NCI-H2107 treated with DMSO at 0.1 percent for 48 hours (cell line): ENCODE data around the gene HGF.

Source experiments
- DNase-seq: peaks from one replicate; lab custom pipeline; 2025; ENCODE audit not compliant: unreplicated experiment; lab: John Stamatoyannopoulos, UW

HGF gene

DNA sequence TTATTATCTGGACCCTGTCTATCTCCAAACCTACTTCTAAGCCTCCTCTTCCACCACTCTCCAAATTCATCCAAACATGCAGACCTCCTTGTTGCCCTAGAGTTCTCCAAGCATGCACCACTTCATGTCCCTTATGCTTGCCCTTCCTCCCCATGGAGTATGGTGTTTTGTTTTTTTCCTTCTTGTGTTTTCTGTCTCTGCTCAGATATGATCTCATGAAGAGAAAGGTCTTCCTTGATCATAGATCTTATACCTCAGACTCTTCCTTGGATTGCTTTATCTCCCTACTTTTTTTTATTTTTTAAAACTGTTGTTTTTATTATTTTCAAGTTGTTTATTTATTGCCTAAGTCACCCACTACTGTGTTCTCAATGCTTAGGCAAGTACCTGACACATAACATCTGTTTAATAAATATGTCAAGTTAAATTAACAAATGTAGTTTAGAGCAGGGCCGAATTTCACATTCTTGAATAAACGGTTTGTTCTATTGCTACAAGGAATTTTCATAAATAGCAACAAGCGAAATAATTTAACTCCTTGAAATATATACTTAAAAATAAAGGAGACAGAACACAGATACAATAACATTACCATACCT, 84.5 kb downstream of the HGF start:
- DNase-seq = no peak

DNA sequence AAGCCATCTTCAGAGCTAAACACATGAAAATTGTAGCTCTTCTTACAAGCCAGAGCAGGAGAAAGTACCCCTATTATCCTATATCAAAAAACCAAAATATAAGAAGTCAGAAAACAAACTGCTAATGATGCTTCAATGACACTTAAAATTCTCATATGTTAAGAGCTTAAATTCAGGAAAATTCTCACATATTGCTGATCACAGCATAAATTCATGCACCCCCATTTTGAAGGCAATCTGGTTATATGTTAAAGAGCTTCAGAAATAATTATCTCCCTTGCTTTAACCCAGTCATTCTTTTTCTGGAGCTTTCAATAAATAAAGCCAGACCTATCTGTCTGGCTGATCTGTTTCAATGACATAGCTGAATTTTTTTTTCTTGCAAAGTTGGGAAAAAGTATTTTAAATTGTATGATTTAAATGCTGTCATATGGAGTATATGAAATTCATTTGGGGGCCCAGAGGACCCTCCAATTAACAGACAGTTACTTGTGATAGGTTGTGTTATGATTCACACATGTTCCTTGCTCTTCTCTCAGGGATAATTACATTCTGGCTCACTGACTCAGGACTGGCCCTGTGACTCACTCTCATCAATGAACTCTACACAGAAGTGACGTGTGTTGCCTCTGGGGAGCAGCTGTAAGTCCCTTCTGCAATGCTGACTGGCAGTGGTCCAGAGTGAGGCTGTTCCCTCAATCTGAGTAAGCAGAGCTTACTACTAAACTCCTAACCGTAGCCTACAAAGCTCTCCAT, 85.2 kb downstream of the HGF start:
- peak; percentile 95 for DNase-seq

DNA sequence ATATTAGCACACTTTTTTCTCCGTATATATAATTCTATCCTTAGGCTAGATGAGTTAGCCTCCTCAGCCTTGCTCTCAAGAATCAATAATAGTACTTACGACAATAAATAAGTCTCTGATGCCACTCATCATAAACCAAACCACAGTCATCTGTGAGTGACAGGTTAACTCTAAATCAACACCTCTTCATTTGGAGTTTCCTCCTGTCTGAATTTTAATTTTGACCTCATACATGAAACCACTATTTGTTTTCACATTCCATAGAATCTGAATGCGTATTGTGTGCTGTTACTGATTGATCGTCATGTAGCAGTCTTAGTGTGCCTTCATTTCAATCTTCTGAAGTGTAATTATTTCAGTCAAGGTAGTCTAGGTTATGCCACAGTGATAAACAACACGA, 85.8 kb downstream of the HGF start:
- DNase-seq = no peak

DNA sequence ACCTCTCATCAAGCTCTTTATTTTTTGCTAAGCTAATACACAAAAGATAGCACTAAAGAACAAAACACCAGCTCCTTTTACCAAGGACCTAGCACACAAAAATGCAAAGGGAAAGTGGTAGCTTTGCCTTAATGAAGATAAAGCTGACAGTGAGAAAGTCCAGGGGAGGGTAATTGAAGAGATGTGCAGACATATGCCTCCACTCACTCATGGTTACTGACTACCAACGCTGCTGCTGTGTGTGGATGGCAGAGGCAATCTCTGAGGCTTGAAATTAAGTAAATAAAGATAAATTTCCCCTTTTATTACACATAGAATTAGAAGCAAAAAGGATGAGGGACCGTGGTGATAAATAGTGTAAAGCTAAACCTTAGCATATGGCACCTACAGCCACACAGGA, 87.0 kb downstream of the HGF start:
- no peak for DNase-seq

DNA sequence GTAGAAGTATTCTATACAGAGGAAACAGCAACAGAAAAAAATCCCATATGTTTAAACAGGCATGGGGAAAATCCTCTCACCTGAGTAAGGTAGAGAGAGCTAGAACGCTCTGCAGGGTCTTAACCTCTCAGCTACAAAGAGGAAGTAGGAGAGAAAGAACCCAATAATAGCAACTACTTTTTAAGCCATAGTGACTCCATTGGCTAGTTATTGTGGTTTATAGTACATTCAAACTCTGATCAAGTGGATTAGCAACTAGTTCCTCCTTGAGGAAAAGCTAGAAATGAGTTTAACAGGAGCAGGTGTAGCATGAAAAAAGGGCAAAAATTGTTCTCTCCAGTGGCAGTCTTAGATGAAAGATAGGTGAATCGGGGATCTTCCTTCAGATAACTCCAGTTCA, 89.7 kb downstream of the HGF start:
- no peak for DNase-seq

DNA sequence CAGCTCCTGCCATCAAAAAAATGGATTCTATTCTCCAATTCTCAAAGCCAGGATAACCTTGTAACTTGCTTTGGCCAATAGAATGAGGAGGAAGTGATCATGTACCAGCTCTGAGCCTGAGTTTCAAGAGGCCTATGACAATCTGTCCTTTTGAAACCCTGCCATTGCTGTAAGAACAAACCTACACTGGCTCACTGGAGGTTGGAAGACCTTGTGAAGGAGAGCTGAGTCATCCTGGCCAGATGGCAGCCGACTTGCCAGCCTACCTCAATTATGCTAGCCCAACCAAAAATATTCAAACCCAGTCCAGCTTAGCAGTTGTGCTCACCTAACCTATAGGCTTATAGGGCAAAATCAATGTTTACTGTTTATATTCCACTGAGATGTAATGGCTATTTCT, 93.0 kb downstream of the HGF start:
- no peak for DNase-seq

DNA sequence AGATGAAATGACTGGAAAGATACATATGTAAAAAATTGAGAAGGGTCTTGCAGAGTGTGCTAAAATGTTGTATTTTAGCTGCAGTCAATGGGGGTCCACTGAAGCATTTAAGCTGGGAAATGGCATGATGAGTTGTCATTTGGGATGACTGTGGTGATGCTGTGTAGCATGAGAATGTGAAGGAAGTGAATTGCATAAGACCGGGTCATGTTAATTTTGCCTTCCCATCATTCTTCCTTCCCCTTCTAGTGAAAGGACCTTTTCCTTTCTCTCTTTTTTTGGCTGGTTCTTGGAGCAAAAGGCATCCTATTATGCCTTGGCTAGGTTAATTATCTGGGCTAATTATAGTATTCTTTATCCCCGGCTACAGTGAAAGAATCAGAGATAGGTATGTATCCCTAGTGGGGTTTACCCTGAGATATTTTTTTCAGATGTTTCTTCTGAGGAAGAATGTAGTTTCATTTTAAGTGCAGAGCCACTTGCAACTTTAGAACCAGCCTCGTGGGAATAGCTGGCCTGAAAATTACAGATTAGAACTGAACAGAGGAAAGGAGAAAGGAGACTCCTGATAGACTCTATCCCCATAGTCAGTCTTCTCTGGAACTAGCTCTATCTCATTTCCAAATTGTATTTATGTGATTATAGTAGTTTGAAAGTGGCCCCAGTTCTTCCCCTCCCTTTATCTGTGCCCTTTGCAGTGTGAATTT, 93.6 kb downstream of the HGF start:
- DNase-seq = no peak

DNA sequence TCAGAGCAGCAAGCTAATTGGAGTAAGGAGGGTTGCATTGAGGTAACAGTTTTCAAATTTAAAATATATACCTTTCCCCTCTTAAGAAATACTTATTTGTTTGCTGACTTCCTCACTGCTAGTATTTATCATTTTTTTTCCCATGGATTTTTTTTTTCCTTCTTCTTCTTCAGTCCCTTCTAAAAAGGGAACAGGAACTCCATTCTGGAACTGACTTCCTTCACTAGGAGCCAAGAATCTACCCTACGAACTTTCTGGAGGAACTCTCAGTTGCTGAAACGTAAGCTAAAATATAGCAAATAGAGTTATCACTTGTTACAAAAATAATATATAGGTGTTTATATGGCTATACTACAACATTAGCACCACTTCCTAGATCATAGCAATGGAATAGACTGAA, 95.4 kb downstream of the HGF start:
- no peak for DNase-seq

DNA sequence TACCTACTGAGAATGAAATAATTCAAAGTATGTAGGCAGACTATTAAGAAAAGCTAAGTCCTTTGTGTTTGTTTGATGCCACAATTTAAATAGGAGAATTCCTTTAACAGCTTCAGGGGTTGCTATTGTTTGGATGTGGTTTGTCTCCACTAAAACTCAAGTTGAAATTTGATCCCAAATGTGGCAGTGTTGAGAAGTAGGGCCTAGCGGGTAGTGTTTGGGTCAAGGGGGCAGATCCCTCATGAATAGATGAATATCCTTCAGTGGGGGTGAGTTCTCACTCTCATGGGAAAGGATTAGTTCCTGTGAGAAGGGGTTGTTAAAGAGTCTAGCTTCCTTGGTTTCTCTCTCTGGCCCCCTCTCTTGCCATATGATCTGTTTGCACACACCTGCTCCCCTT, 97.0 kb downstream of the HGF start:
- peak; percentile 16 for DNase-seq

DNA sequence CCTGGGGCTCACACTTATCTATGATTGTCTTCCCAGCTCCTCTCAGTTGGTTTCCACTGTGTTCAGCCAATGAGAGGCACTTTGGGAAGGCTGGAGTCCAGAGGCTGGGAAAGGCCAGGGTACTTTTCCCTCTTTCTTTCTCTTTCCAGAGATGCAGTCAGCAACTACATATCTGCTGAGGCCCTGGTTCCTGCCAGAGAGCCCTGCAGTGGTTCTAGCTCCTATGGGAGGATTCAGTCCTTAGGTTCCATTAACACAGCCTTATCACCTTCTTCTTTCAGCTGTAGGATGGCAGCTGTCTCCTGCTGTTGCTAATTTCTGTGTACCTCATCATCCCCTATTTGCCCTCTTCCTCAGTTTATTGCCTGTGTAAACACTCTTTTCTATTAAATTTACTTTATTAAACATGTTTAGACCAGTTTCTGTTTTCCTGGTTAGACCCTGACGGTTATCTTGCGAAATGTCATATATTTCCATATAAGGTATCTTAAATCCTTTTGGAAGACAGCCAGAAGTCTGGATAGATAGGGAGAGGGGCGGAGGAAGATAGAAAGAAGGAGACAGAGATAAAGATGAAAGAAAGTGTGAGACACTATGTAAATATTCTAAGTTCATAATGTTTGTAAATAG, 100.3 kb downstream of the HGF start:
- DNase-seq = no peak

DNA sequence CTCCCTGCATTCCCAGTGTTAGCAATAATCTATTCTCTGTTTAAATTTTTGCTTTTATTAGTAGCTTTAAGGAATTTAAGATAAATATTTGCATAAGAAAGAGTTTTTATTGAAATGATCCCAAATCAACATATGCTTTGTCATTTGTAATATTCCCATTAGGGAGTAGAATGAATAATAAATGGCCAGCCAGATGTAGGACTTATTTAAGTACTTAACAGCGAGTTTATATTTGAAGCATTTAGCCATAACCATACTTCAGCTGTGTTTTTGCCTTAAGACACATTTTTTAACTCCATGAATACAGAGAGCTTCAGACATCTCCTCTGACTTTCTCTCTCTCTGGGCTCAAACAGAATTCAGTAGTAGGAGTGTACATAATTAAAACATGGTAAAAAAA, 103.6 kb downstream of the HGF start:
- no peak for DNase-seq

DNA sequence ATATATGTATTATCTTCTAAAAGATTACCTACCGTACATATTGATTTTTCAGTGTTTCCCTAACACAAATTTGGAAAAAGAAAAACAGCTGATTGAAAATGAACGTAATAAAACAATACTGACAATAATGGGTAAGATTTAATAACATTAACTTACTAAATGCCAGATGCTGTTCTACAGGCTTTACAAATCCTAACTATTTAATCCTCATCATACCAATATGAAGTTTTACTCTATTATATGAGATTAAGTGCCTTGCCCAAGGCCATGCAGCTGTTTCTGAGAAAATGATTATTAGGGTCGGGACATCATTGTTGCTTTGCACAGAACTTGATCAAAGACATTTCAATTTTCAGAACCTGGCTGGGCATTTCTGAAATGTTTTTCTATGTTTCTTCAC, 104.6 kb downstream of the HGF start:
- DNase-seq = no peak

DNA sequence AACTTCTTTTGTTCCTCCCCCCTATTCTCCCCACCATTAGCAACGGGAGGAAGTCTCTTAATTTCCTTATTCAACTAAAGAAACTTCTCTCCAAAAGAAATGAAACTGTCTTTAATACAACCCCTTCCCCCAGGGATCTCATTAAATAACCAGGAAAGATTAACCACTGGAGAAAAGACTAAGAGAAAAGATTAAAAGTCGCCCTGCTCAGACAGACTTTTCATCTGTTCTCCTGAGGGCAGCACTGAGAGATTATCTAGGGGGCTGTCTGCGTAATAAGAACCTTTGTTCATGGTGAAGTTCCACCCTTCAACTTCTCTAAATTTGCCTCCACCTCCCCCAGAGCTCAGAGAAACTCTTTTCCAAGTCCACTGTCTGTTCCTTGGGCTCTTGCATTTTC, 105.5 kb downstream of the HGF start:
- DNase-seq = no peak

DNA sequence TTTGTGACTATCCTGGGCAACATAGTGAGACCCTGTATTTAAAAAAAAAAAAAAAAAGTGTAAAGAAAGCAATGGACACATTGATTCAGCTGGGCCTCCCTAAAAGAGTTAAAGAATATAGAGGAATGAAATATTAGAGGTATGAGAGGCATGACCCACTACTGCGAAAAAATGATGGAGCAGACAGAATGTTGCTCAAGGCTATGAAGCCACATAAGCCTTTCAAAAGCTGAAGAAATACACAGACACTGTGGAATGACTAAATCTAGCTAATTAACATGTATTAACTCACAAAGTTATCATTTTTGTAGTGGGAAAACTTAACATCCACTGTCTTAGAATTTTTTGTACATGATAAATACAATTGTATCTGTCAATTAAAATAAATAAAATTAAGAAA, 107.3 kb downstream of the HGF start:
- no peak for DNase-seq

DNA sequence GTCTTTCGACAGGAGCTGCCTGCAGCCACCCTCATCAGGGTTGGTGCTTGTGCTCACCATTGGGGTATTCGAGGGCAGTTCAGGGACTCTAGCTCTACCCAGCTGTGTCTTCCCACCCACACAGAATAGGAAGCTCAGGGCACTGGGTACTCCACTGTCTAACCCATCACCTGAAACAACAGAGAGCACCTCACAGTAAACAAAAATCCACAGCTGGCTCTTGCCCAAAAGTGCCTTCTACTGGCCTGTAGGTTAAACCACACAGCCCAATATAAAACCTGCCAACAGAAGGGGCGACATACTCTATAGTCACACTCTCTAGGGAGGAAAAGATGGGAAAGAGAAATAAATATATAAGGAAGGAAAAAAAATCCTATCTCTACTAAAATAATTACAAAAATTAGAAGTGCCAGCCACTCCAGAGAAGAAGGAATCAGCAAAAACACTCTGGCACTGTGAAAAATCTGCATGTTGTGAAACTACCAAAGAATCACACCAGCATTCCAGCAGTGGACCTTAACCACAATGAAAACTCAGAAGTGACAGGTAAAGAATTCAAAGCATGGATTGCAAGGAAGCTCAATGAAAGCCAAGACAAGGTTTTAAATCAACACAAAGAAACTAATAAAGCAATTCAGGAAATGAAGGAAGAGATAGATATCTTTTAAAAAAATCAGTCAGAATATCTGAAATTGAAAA, 110.0 kb downstream of the HGF start:
- no peak for DNase-seq

DNA sequence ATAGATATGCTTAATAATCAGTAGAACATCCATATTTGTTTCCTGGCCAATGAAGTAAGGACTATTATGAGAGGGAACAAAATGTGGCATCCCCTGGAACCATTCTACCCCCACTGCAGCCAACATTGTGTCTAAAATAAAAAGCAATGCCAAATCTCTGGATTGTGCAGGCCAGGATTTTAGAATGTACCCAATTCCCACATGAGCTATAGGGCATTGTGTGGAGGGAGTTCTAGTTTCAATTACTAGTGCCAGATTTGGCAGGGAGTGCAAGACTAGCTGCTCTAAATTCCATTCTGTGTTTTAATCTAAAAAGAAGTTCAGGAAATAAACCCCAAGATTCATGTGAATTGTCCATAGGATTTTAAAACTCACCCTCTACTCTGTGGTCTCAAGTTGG, 112.3 kb downstream of the HGF start:
- no peak for DNase-seq

DNA sequence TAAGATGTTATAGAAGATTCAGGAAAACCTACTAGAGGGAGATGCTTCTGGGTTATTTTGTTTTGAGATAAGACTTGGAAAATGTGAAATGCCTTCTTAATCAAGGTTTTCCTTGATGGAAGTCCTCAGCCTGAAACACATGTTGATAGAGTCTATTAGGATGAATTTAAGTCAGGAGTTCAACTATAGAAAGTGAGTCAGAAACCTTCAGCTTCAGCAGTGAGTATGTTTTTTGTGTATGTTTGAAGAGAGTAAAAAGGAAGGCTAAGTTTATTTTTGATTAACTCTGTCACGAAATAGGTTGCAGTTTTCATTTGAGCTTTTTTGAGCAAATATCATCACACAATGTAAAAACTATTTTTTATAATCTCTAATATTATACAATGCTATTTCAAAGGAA, 114.6 kb downstream of the HGF start:
- DNase-seq = no peak

DNA sequence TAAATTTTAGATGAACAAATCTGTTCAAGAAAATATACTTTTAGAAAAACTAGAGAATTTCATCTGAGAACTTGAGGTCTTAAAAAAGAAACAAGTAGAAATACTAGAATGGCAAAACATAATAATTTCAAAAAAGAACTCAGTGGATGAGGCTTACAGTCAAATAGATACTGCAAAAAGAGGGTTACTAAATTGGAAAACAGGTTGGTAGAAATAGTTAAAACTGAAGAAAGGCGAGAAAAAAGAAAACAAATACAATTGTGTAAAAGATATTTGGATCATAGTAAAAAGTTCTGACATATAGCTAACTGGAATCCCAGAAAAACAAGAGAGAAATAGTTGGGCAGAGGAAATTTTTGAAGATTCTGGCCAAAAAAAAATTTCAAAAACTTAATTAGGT, 117.6 kb downstream of the HGF start:
- no peak for DNase-seq
